SK-N-MC (cell line): ENCODE results near the gene ACTN1.

Experiments used
- EZH2 ChIP-seq: fragments of 200-600 bp; sonication (generic); IDR thresholded peaks from one replicate; pipeline ENCODE4 v1.6.1; 2017; ENCODE audit warnings: antibody characterized with exemption
- FOXP2 ChIP-seq: optimal IDR thresholded peaks from 2 replicates; pipeline ENCODE3; 2011; ENCODE audit warnings: mild to moderate bottlenecking, moderate library complexity; ENCODE audit not compliant: insufficient read depth; ENCODE audit errors: extremely low read length, control extremely low read depth
- POLR2AphosphoS5 ChIP-seq: IDR thresholded peaks from 2 replicates; pipeline ENCODE4 v1.6.1; 2012; ENCODE audit warnings: mild to moderate bottlenecking, low read depth, low read length, borderline replicate concordance

- TF ChIP-seq POLR2AphosphoS5 = no peak
- no peak for TF ChIP-seq EZH2
- TF ChIP-seq FOXP2 = no peak
Observed at GRCh38 chr14:68864361-68864750, 114.7 kb downstream of the ACTN1 start.
